Measurements from ENCODE around the gene XPR1. TPM values are rescaled to one million over a fixed set of nuclear protein-coding genes. Genes with fewer than 3 reads are reported as not detected.
A peak's percentile ranks its signal among the peaks of the same experiment; 100 is the strongest.

The XPR1 gene
- total and polyA plus RNA-seq, 2 of the 8 experiments (the other 6 are each of a cell fraction or from before 2014, with no cell fraction given): 28.6 to 43.9 TPM

GRCh38 chr1:180928331-180929230 lies 296.8 kb downstream of the XPR1 start:
- CTCF ChIA-PET (ENCODE audit: partially characterized antibody): interaction anchor here (0.6 to 2.9 kb wide), 6 partner anchors 10 to 413 kb away, joined by 3 to 10 read pairs (median 3); no protein-coding TSS in a partner anchor

More at GRCh38 chr1:180928331-180929230, 296.8 kb downstream of the XPR1 start:
- no peak overlapping the region for H3K4me2 ChIP-seq (ENCODE audit: insufficient read depth in 1 of 2, low read depth in 2 of 2, low read length in 2 of 2)
- H3K23ac ChIP-seq (ENCODE audit: insufficient read length): no peak overlapping the region
- no peak overlapping the region for H4K5ac ChIP-seq (ENCODE audit: insufficient read length, low read depth, low read length)
- H4K91ac ChIP-seq (replicated peaks; ENCODE audit: insufficient read length, low read length): no peak overlapping the region
- no peak overlapping the region; the same call in 1 of the 2 replicates for H2BK15ac ChIP-seq (ENCODE audit: low read length)
- no peak overlapping the region for H3K4me3 ChIP-seq (ENCODE audit: extremely low read depth in 1 of 4, insufficient read depth in 2 of 4, low read depth in 3 of 4, low read length in 4 of 4)
- no peaks in the 10 kb centered on the region for H3K79me2 ChIP-seq (ENCODE audit: control insufficient read depth in 1 of 2, insufficient read depth in 2 of 2, low read length in 2 of 2)
- H3K27me3 ChIP-seq (replicated peaks in 1 of 4; ENCODE audit: control insufficient read depth in 3 of 4, extremely low read depth in 1 of 4, insufficient read depth in 3 of 4, low read length in 3 of 4): no peaks in the 10 kb centered on the region; a peak in 1 of 7 replicates
- POLR2A ChIA-PET (ENCODE audit: partially characterized antibody): interaction anchor here (1.2 to 1.8 kb wide), 2 partner anchors 18 to 128 kb away, joined by 3 to 6 read pairs; no protein-coding TSS in a partner anchor
- no peak overlapping the region for H2BK5ac ChIP-seq (ENCODE audit: low read depth, low read length)
- peaks cover 0 to 3% (median under 1%) of the 10 kb centered on the region in 4 experiments; a peak in 1 of 8 replicates for H3K36me3 ChIP-seq (ENCODE audit: control insufficient read depth in 2 of 4, insufficient read depth in 4 of 4, low read length in 3 of 4)
- WGBS, 2 experiments (ENCODE audit: extremely low coverage in 1 of 2, insufficient coverage in 1 of 2, insufficient read length in 1 of 2, insufficient replicate concordance in 2 of 2, low coverage in 1 of 2, low lambda C conversion rate in 2 of 2, missing lambda C conversion rate in 1 of 2): 86% methylated on average over 17 of the region's 17 CpGs; no CpG with 5 or more reads in 1 of the 2 experiments
- H3K9me3 ChIP-seq (ENCODE audit: insufficient read depth in 2 of 2, low read depth in 1 of 2, low read length in 1 of 2): no peaks in the 10 kb centered on the region
- no peaks in the 10 kb centered on the region for H3K79me1 ChIP-seq (ENCODE audit: low read depth, low read length)
- H2AK5ac ChIP-seq (ENCODE audit: low read depth, low read length): peak overlapping the region; percentile 70; the same call in 1 of the 2 replicates
- TF ChIP-seq NRF1 (IDR thresholded peaks at IDR 0.05; ENCODE audit: low read depth, low read length) (no peak), RAD21 (IDR thresholded peaks at IDR 0.05 in 1 of 2, conservative IDR thresholded peaks at IDR 0.05 in 1 of 2; ENCODE audit: low read depth in 2 of 2, low read length in 2 of 2) (no peak), MAFK (IDR thresholded peaks at IDR 0.05; ENCODE audit: low read depth, low read length) (no peak), KDM4A (IDR thresholded peaks at IDR 0.05; ENCODE audit: low read depth, low read length, severe bottlenecking) (no peak), CEBPB (IDR thresholded peaks at IDR 0.05; ENCODE audit: low read depth, low read length) (no peak), TAF1 (IDR thresholded peaks at IDR 0.05; ENCODE audit: low read depth, low read length) (no peak), KDM5A (IDR thresholded peaks at IDR 0.05; ENCODE audit: low read length) (no peak), JUN (IDR thresholded peaks at IDR 0.05; ENCODE audit: low read depth, low read length) (no peak), EP300 (IDR thresholded peaks at IDR 0.05; ENCODE audit: borderline replicate concordance in 1 of 2, low read depth in 2 of 2, low read length in 2 of 2) (no peak)
- no peak overlapping the region; the same call in 1 of the 2 replicates for H2BK20ac ChIP-seq (ENCODE audit: low read length)
- no peak overlapping the region for H2BK120ac ChIP-seq (replicated peaks; ENCODE audit: low read depth, low read length)
- no peak overlapping the region for H3K14ac ChIP-seq (ENCODE audit: insufficient read length)
- no peaks in the 10 kb centered on the region for H3K23me2 ChIP-seq (ENCODE audit: low read depth, low read length)
- no peak overlapping the region for H3K9ac ChIP-seq (replicated peaks in 1 of 4; ENCODE audit: extremely low read depth in 1 of 4, low read depth in 3 of 4, low read length in 3 of 4)
- FAIRE-seq (no peak), DNase-seq (ENCODE audit: low read depth in 1 of 2, low spot score in 2 of 2) (no peak)
- H3K4ac ChIP-seq (replicated peaks; ENCODE audit: insufficient read length, low read depth, low read length): no peak overlapping the region
- no peak overlapping the region for H3K27ac ChIP-seq (ENCODE audit: low read depth, low read length)
- H2AFZ ChIP-seq (ENCODE audit: low read length): no peak overlapping the region
- H3K4me1 ChIP-seq (replicated peaks in 1 of 4; ENCODE audit: control insufficient read depth in 3 of 4, insufficient read depth in 4 of 4, low read length in 3 of 4): peaks cover 19 to 40% (median 28%) of the 10 kb centered on the region in 4 experiments
- no peak overlapping the region for H3K56ac ChIP-seq (replicated peaks; ENCODE audit: insufficient read length, low read depth, low read length)
- H4K8ac ChIP-seq (ENCODE audit: extremely low read depth, insufficient read depth, low read length): no peak overlapping the region
- H2BK12ac ChIP-seq (ENCODE audit: low read depth, low read length): peak overlapping the region; percentile 78; the same call in 1 of the 2 replicates
- H3K18ac ChIP-seq (ENCODE audit: extremely low read depth, low read length): no peak overlapping the region
- no peaks in the 10 kb centered on the region for H4K20me1 ChIP-seq (replicated peaks in 1 of 2; ENCODE audit: control insufficient read depth in 1 of 2, insufficient read depth in 2 of 2, low read length in 2 of 2)

Measured in H1 (cell line).